Fibroblast of lung (primary cell): Measurements from ENCODE around the gene WT1. TPM values are rescaled to one million over a fixed set of nuclear protein-coding genes. Genes with fewer than 3 reads are reported as not detected.

Experiments
- DNase-seq, 2 donors: peaks; one replicate each; pipeline versions ENCODE4 v3.0.0 to v3.0.0-alpha.2; 2010; ENCODE audit warnings: low read depth in 2 of 2
- H2AFZ ChIP-seq: 2 replicates; pipeline ENCODE4 v1.5.1; 2012; ENCODE audit warnings: low read length, control low read depth, inconsistent platforms
- H3K27ac ChIP-seq: 2 replicates; pipeline ENCODE4 v1.5.1; 2011; ENCODE audit warnings: low read length, control low read depth; ENCODE audit not compliant: insufficient read depth
- H3K27me3 ChIP-seq: 2 replicates; pipeline ENCODE4 v1.5.1; 2011; ENCODE audit warnings: mild to moderate bottlenecking, low read length; ENCODE audit not compliant: control insufficient read depth, insufficient read depth
- H3K36me3 ChIP-seq: 2 replicates; pipeline ENCODE4 v1.5.1; 2011; ENCODE audit warnings: low read length; ENCODE audit not compliant: control insufficient read depth, insufficient read depth
- H3K4me1 ChIP-seq: 2 replicates; pipeline ENCODE4 v1.5.1; 2011; ENCODE audit warnings: low read length; ENCODE audit not compliant: control insufficient read depth, insufficient read depth; ENCODE audit errors: extremely low read depth
- H3K4me2 ChIP-seq: 2 replicates; pipeline ENCODE4 v1.5.1; 2011; ENCODE audit warnings: low read length, control low read depth; ENCODE audit not compliant: insufficient read depth; ENCODE audit errors: extremely low read depth
- H3K4me3 ChIP-seq, 4 experiments: fragments of 200-600 bp in 1 of 4; sonication (generic) in 1 of 4; replicated peaks in 1 of 4; 2 replicates each; pipeline ENCODE4 v1.5.1; 2011 to 2016; ENCODE audit warnings: low read length in 4 of 4, low read depth in 3 of 4, mild to moderate bottlenecking in 3 of 4, control low read depth in 2 of 4, inconsistent platforms in 1 of 4, mixed read lengths in 1 of 4; ENCODE audit not compliant: insufficient read depth in 1 of 4; ENCODE audit errors: control extremely low read depth in 1 of 4
- H3K79me2 ChIP-seq: 2 replicates; pipeline ENCODE4 v1.5.1; 2012; ENCODE audit warnings: mild to moderate bottlenecking, low read length, inconsistent platforms; ENCODE audit not compliant: control insufficient read depth, insufficient read depth
- H3K9ac ChIP-seq: 2 replicates; pipeline ENCODE4 v1.5.1; 2011; ENCODE audit warnings: mild to moderate bottlenecking, low read length, control low read depth; ENCODE audit not compliant: insufficient read depth
- H3K9me3 ChIP-seq: 2 replicates; pipeline ENCODE4 v1.5.1; 2012; ENCODE audit warnings: low read depth, low read length; ENCODE audit not compliant: control insufficient read depth, insufficient read depth
- H4K20me1 ChIP-seq: 2 replicates; pipeline ENCODE4 v1.5.1; 2011; ENCODE audit warnings: low read length; ENCODE audit not compliant: control insufficient read depth, insufficient read depth; ENCODE audit errors: extremely low read depth
- CTCF ChIP-seq, 2 donors: IDR thresholded peaks in 1 of 2; conservative IDR thresholded peaks in 1 of 2; 1 replicate in 1 of 2; 2 replicates in 1 of 2; pipeline ENCODE4 v1.5.1; 2011 to 2012; ENCODE audit warnings: low read length in 2 of 2, control low read depth in 1 of 2, inconsistent platforms in 1 of 2, low read depth in 1 of 2, mild to moderate bottlenecking in 1 of 2
- EZH2 ChIP-seq: IDR thresholded peaks from 2 replicates; pipeline ENCODE4 v1.5.1; 2012; ENCODE audit warnings: low read length, control low read depth, mild to moderate bottlenecking; ENCODE audit errors: missing control alignments
- polyA plus RNA-seq, 2 donors: library from polyadenylated mRNA; depleted of rRNA in 1 of 2; stranded (reverse) in 1 of 2; unstranded in 1 of 2; fragments of >200 nt; gene quantifications; 2 replicates each; pipeline ENCODE4 v1.2.1, GENCODE V29; 2011 to 2012; ENCODE audit warnings: missing spikeins in 1 of 2
- total RNA-seq: library from RNA; depleted of rRNA; stranded (reverse); fragments of >200 nt; gene quantifications from 2 replicates; pipeline ENCODE4 v1.2.1, GENCODE V29; 2014

The WT1 gene
- total and polyA plus RNA-seq, 2 donors (not counting 1 experiment from before 2014, with no cell fraction given): not detected

GRCh38 chr11:32446227-32446626 is 10.9 kb upstream of the WT1 start:
- no peaks in the 10 kb centered on the region for H3K36me3 ChIP-seq
- no peaks in the 10 kb centered on the region for H4K20me1 ChIP-seq
- H3K27me3 ChIP-seq: peaks cover 2% of the 10 kb centered on the region
- no peak overlapping the region for H3K4me3 ChIP-seq
- H3K9me3 ChIP-seq: no peaks in the 10 kb centered on the region
- H3K4me1 ChIP-seq: no peaks in the 10 kb centered on the region
- DNase-seq: no peak
- no peak overlapping the region for H3K4me2 ChIP-seq
- no peak overlapping the region for H3K9ac ChIP-seq
- H2AFZ ChIP-seq: no peak overlapping the region
- no peak for TF ChIP-seq CTCF (conservative IDR thresholded peaks at IDR 0.05 in 1 of 2, IDR thresholded peaks at IDR 0.05 in 1 of 2; ENCODE audit: low read depth in 1 of 2, low read length in 2 of 2)
- TF ChIP-seq EZH2: no peak
- H3K79me2 ChIP-seq: no peaks in the 10 kb centered on the region
- no peak overlapping the region for H3K27ac ChIP-seq

GRCh38 chr11:32444186-32444585 is 8.8 kb upstream of the WT1 start:
- H3K27me3 ChIP-seq: peaks cover 8% of the 10 kb centered on the region
- TF ChIP-seq EZH2 (no peak), CTCF (conservative IDR thresholded peaks at IDR 0.05 in 1 of 2, IDR thresholded peaks at IDR 0.05 in 1 of 2; ENCODE audit: low read depth in 1 of 2, low read length in 2 of 2) (no peak)
- no peaks in the 10 kb centered on the region for H3K9me3 ChIP-seq

DNA sequence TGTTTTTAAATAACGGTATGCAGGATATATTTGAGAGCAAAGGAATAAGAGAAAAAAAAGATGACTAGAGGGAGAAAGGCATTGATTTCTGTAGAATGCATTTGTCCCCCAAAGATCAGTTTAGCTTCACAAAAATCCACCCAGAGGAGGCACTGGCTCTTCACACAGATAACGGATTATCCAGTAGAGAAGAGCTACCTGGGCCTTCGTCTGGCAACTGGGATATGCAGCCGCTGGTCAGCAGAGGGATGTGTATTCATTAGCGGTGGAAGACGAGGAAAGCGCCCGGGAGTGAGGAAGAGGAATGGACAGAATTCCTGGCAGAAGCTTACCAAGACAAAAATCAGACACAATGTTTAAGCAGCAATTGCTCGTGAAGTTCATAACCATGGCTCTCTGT is 5.6 kb upstream of the WT1 start:
- H3K9me3 ChIP-seq: no peaks in the 10 kb centered on the region
- no peaks in the 10 kb centered on the region for H4K20me1 ChIP-seq
- DNase-seq: no peak
- no peak overlapping the region for H3K4me2 ChIP-seq
- no peak overlapping the region for H3K4me3 ChIP-seq
- H2AFZ ChIP-seq: no peak overlapping the region
- H3K36me3 ChIP-seq: no peaks in the 10 kb centered on the region
- H3K27ac ChIP-seq: no peak overlapping the region
- no peaks in the 10 kb centered on the region for H3K4me1 ChIP-seq
- TF ChIP-seq EZH2: no peak
- no peak for TF ChIP-seq CTCF (conservative IDR thresholded peaks at IDR 0.05 in 1 of 2, IDR thresholded peaks at IDR 0.05 in 1 of 2; ENCODE audit: low read depth in 1 of 2, low read length in 2 of 2)
- H3K79me2 ChIP-seq: no peaks in the 10 kb centered on the region
- no peak overlapping the region for H3K9ac ChIP-seq
- peaks cover 39% of the 10 kb centered on the region for H3K27me3 ChIP-seq

More at GRCh38 chr11:32444186-32444585, 8.8 kb upstream of the WT1 start:
- no peak overlapping the region for H3K27ac ChIP-seq
- no peak overlapping the region for H3K9ac ChIP-seq
- H3K4me2 ChIP-seq: no peak overlapping the region
- DNase-seq: no peak
- H2AFZ ChIP-seq: no peak overlapping the region
- H3K79me2 ChIP-seq: no peaks in the 10 kb centered on the region
- H3K4me1 ChIP-seq: no peaks in the 10 kb centered on the region
- H4K20me1 ChIP-seq: no peaks in the 10 kb centered on the region
- no peak overlapping the region for H3K4me3 ChIP-seq
- H3K36me3 ChIP-seq: no peaks in the 10 kb centered on the region
